Transverse colon (tissue), 4 donors: ENCODE measurements around the gene STPG1. TPM values are rescaled to one million over a fixed set of nuclear protein-coding genes. Genes with fewer than 3 reads are reported as not detected.
A peak's percentile ranks its signal among the peaks of the same experiment; 100 is the strongest.

Source experiments
- DNase-seq: peaks from one replicate; pipeline ENCODE4 v3.0.0-alpha.2; 2019
- H3K27ac ChIP-seq, 4 donors: fragments of 200-600 bp; sonication (generic); 2 replicates each; pipeline ENCODE4 v1.5.1; 2016 to 2018; ENCODE audit warnings: inconsistent platforms in 4 of 4
- H3K27me3 ChIP-seq: fragments of 200-600 bp; sonication (generic); 2 replicates; pipeline ENCODE4 v1.5.1; 2017; ENCODE audit warnings: inconsistent platforms
- H3K36me3 ChIP-seq, 4 donors: fragments of 200-600 bp; sonication (generic); 2 replicates each; pipeline ENCODE4 v1.5.1; 2017 to 2019; ENCODE audit warnings: inconsistent platforms in 4 of 4
- H3K4me1 ChIP-seq, 4 donors: fragments of 200-600 bp; sonication (generic); 2 replicates each; pipeline ENCODE4 v1.5.1; 2017 to 2020; ENCODE audit warnings: inconsistent platforms in 4 of 4
- H3K4me3 ChIP-seq, 4 donors: fragments of 200-600 bp; sonication (generic); 1 replicate in 1 of 4; 2 replicates in 3 of 4; pipeline versions ENCODE4 v1.5.1 to v1.6.1; 2017 to 2019; ENCODE audit warnings: inconsistent platforms in 4 of 4
- H3K9me3 ChIP-seq, 2 donors: fragments of 200-600 bp; sonication (generic); 2 replicates each; pipeline ENCODE4 v1.5.1; 2017 to 2019; ENCODE audit warnings: inconsistent platforms in 2 of 2
- EP300 ChIP-seq: sonication (generic); formaldehyde crosslinking; IDR thresholded peaks from one replicate; pipeline ENCODE4 v1.6.1; 2017; ENCODE audit warnings: antibody characterized with exemption, low read depth
- POLR2A ChIP-seq: fragments of 450-650 bp; IDR thresholded peaks from one replicate; pipeline ENCODE4 v1.6.1; 2016; ENCODE audit warnings: antibody characterized with exemption, mild to moderate bottlenecking, moderate library complexity
- POLR2AphosphoS5 ChIP-seq, 3 donors: sonication (generic); formaldehyde crosslinking; IDR thresholded peaks; one replicate each; pipeline ENCODE4 v1.6.1; 2016; ENCODE audit warnings: antibody characterized with exemption in 3 of 3
- WGBS, 2 donors: methylation state at CpG; one replicate each; pipeline ENCODE4 v1.1.5; 2018; ENCODE audit warnings: low coverage in 1 of 2; 5-methylcytosine and 5-hydroxymethylcytosine counted together
- in situ Hi-C, 4 donors: fragments of 200-750 bp; cut with MboI; loops; one replicate each; pipeline versions ENCODE4 v1.15.0 to v1.15.1; 2017; ENCODE audit warnings: low sequenced_read_pairs in 3 of 4, low pct_ligation_motif_present in 1 of 4, low pct_unique_long_range_greater_than_20kb in 1 of 4
- intact Hi-C: fragments of 100-400 bp; cut with DNase I; formaldehyde crosslinking; loops from one replicate; pipeline ENCODE4 v1.15.1; 2023; ENCODE audit warnings: low total_unique reads
- total RNA-seq, 4 donors: library from RNA; depleted of rRNA; stranded (reverse); fragments of >200 nt; gene quantifications; one replicate each; pipeline ENCODE4 v1.1.0, GENCODE V29; 2016
- TF ChIP-seq, protein P1 (sequence below), 5 experiments: fragments of 200-600 bp in 3 of 5; fragments of 450-650 bp in 2 of 5; sonication (generic) in 3 of 5; IDR thresholded peaks; 1 replicate in 2 of 5; 2 replicates in 3 of 5; pipeline ENCODE4 v1.5.1; 2016 to 2017; ENCODE audit warnings: antibody characterized with exemption in 5 of 5, inconsistent platforms in 3 of 5, mild to moderate bottlenecking in 2 of 5, moderate library complexity in 1 of 5

STPG1 gene
- total RNA-seq, 4 donors from 2014 or later = 4.6 to 33.7 (median 23.3) TPM

DNA sequence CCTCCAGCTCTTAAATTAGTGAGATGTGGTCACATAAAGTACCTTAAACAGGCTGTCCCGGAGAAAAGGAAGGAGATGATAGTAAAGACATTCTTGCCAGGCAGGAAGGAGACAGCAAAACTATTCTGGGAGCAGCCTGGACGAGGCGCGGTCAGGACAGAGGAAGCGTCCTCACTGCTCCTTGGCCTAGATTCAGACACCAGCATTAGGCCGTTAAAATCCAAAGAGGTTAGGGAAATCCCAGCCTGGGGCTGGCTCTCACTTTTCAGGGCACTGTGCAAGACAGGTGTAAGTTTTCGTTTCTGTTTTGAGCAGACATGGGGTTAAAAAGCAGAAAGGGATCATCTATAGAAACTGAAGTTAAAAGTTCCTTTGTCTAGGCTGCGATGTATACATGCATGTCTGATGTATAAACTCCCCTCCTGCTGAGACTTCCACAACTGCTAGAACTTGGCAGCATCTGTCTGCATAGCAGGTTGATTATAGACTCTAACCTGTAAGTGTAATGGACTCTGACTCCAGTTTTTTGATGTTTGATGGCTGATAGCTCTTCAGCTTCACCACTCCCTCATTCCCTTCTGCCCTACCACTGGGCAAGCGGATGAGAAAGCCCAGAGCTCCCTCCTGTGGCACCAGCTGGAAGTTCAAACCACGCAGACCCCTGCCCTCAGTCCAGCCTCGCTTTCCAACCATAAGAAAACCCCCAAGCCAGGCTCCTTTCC lies 21.5 kb downstream of the STPG1 start:
- peak overlapping the region; percentile 82 to 87 (median 84) for H3K27ac ChIP-seq
- TF ChIP-seq POLR2A (no peak), POLR2AphosphoS5 (IDR thresholded peaks at IDR 0.05) (peak in 1 of 3 donors; percentile 13)
- TF ChIP-seq, protein P1, sequence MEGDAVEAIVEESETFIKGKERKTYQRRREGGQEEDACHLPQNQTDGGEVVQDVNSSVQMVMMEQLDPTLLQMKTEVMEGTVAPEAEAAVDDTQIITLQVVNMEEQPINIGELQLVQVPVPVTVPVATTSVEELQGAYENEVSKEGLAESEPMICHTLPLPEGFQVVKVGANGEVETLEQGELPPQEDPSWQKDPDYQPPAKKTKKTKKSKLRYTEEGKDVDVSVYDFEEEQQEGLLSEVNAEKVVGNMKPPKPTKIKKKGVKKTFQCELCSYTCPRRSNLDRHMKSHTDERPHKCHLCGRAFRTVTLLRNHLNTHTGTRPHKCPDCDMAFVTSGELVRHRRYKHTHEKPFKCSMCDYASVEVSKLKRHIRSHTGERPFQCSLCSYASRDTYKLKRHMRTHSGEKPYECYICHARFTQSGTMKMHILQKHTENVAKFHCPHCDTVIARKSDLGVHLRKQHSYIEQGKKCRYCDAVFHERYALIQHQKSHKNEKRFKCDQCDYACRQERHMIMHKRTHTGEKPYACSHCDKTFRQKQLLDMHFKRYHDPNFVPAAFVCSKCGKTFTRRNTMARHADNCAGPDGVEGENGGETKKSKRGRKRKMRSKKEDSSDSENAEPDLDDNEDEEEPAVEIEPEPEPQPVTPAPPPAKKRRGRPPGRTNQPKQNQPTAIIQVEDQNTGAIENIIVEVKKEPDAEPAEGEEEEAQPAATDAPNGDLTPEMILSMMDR (IDR thresholded peaks at IDR 0.05) = peak; percentile 72 to 91 (median 77)
- in situ Hi-C loops (loop anchor here (5.0 to 25.0 kb wide), 4 partner anchors 190 to 330 kb away; no protein-coding TSS in a partner anchor), intact Hi-C loops (loop anchor here (2.0 kb wide), 1 partner anchor 191 kb away; no protein-coding TSS in a partner anchor)
- no peaks in the 10 kb centered on the region for H3K36me3 ChIP-seq
- peak overlapping the region in 1 of 4 donors; percentile 23 for H3K4me3 ChIP-seq
- WGBS, 2 donors = 18 to 46% methylated on average over 2 to 11 of the region's 11 CpGs
- H3K27me3 ChIP-seq = no peaks in the 10 kb centered on the region
- H3K9me3 ChIP-seq = no peaks in the 10 kb centered on the region
- H3K4me1 ChIP-seq = peaks cover 7 to 41% (median 10%) of the 10 kb centered on the region in 4 donors
- peak; percentile 80 for DNase-seq

DNA sequence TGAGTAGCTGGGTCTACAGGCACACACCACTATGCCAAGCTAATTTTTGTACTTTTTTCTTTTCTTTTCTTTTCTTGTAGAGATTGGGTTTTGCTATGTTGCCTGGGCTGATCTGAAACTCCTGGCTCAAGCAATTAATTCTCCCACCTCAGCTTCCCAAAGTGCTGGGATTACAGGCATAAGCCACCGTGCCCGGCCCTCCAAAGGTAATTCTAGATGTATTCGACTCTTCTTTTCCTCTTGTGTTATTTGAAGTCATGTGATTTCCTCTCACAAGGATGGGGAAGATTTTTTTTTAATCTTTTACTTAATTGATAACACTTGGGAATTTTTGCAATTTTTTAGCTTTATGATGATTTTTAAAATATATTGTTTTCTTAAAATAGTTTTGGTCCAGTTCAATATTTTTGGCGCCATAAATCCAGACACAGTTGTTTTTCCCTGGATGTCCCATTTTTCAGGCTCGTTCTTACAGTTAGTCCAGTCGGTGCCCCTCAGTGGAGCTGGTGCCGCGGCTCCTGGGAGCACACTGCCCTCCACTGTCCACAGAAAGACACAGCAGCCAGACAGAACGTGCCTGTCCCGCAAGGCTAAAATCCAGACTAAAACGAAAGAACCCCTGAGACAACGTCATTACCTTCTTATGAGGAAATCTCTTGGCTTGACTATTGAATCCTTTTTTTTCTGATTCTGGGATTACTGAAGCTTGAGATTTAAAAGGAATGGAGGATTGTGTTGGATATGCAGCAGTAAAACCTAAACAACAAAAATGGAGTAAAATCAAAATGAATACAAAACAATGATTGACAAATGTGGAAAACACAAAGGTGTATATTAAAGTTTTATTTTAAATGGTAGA lies 22.4 kb downstream of the STPG1 start:
- WGBS, 2 donors = 14 to 32% methylated on average over 3 to 12 of the region's 12 CpGs
- intact Hi-C loops = no loop called here
- DNase-seq = peak; percentile 81
- in situ Hi-C loops = loop anchor here (5.0 to 25.0 kb wide), 4 partner anchors 189 to 329 kb away; no protein-coding TSS in a partner anchor
- Histone ChIP-seq H3K9me3 (no peaks in the 10 kb centered on the region), H3K36me3 (no peaks in the 10 kb centered on the region), H3K4me1 (peaks cover 7 to 41% (median 10%) of the 10 kb centered on the region in 4 donors), H3K27ac (peak overlapping the region; percentile 82 to 87 (median 84)), H3K27me3 (no peaks in the 10 kb centered on the region), H3K4me3 (peak overlapping the region in 1 of 4 donors; percentile 23)
- no peak for TF ChIP-seq EP300
- TF ChIP-seq POLR2AphosphoS5 (IDR thresholded peaks at IDR 0.05) = peak in 2 of 3 donors; percentile 12 to 19
- TF ChIP-seq, protein P1 (IDR thresholded peaks at IDR 0.05) = peak; percentile 89 to 98 (median 90)

DNA sequence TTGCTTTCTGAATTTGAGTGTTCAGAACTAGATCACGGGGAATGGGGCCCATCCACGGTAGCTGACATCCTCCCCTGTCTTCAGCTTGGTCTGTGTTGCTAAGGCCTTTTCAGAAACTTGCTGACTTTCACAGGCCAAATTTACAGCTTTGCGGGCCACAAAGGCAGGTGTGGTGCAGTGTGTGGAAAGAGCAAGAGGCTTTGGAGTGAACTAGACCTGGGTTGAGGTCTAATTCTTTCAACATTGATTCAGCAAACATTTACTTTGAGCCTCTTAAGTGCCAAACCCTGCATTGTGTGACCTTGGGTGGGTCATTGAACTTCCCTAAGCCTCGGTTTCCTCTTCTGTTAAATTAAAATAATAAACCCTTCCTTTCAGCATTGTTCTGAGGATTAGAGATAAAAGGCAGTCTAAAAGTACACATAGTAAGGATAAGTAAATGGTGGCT lies 24.3 kb downstream of the STPG1 start:
- DNase-seq = peak; percentile 29
- intact Hi-C loops (no loop called here), in situ Hi-C loops (loop anchor here in 2 of 4 donors (5.0 to 25.0 kb wide), 2 partner anchors 187 to 327 kb away; no protein-coding TSS in a partner anchor)
- Histone ChIP-seq H3K27me3 (no peaks in the 10 kb centered on the region), H3K9me3 (no peaks in the 10 kb centered on the region), H3K4me3 (no peak overlapping the region), H3K27ac (peak overlapping the region in 1 of 4 donors; percentile 23), H3K36me3 (no peaks in the 10 kb centered on the region), H3K4me1 (peaks cover 7 to 49% (median 10%) of the 10 kb centered on the region in 4 donors)
- TF ChIP-seq, protein P1 (IDR thresholded peaks at IDR 0.05) = no peak
- TF ChIP-seq EP300 (no peak), POLR2A (no peak), POLR2AphosphoS5 (IDR thresholded peaks at IDR 0.05) (no peak)
- 48 to 60% methylated on average over 3 to 4 of the region's 4 CpGs for WGBS, 2 donors
